Parathyroid adenoma (tissue), 2 donors: ENCODE results near the gene BEND7.

Experiments used
- H2AFZ ChIP-seq: fragments of 300-600 bp; sonication (generic); one replicate; pipeline ENCODE4 v1.7.0; 2017; ENCODE audit warnings: antibody characterized with exemption, mild to moderate bottlenecking
- H3K27ac ChIP-seq: fragments of 300-600 bp; sonication (generic); one replicate; pipeline ENCODE4 v1.7.0; 2017
- H3K27me3 ChIP-seq: fragments of 300-600 bp; sonication (generic); one replicate; pipeline ENCODE4 v1.7.0; 2017; ENCODE audit warnings: low read length; ENCODE audit not compliant: control insufficient read depth, insufficient read depth
- H3K36me3 ChIP-seq: fragments of 300-600 bp; sonication (generic); one replicate; pipeline ENCODE4 v1.7.0; 2017; ENCODE audit warnings: low read length; ENCODE audit not compliant: control insufficient read depth, insufficient read depth
- H3K4me1 ChIP-seq: fragments of 300-600 bp; sonication (generic); one replicate; pipeline ENCODE4 v1.7.0; 2017; ENCODE audit warnings: control low read depth
- H3K4me2 ChIP-seq: fragments of 300-600 bp; sonication (generic); one replicate; pipeline ENCODE4 v1.7.0; 2017; ENCODE audit warnings: low read length
- H3K4me3 ChIP-seq: fragments of 300-600 bp; sonication (generic); one replicate; pipeline ENCODE4 v1.7.0; 2017; ENCODE audit warnings: low read depth, low read length
- H3K79me2 ChIP-seq: fragments of 300-600 bp; sonication (generic); one replicate; pipeline ENCODE4 v1.7.0; 2017; ENCODE audit warnings: control low read depth
- H3K9ac ChIP-seq: fragments of 300-600 bp; sonication (generic); one replicate; pipeline ENCODE4 v1.7.0; 2017; ENCODE audit warnings: mild to moderate bottlenecking
- H3K9me3 ChIP-seq: fragments of 300-600 bp; sonication (generic); one replicate; pipeline ENCODE4 v1.7.0; 2017; ENCODE audit warnings: low read length; ENCODE audit not compliant: control insufficient read depth
- CTCF ChIP-seq: fragments of 300-600 bp; sonication (generic); IDR thresholded peaks from one replicate; pipeline ENCODE4 v1.7.0; 2017; ENCODE audit warnings: antibody characterized with exemption, mild to moderate bottlenecking
- donor health status: primary hyperparathyroidism.

The BEND7 gene

GRCh38 chr10:13399752-13400151, 129.1 kb downstream of the BEND7 start:
- Histone ChIP-seq H3K79me2 (no peaks in the 10 kb centered on the region), H3K4me1 (no peaks in the 10 kb centered on the region), H3K27me3 (no peaks in the 10 kb centered on the region), H2AFZ (no peak overlapping the region), H3K27ac (no peak overlapping the region), H3K9me3 (no peaks in the 10 kb centered on the region), H3K36me3 (no peaks in the 10 kb centered on the region), H3K4me3 (no peak overlapping the region), H3K9ac (no peak overlapping the region), H3K4me2 (no peak overlapping the region)
- no peak for TF ChIP-seq CTCF

- no peak overlapping the region for H2AFZ ChIP-seq
- no peak for TF ChIP-seq CTCF
- H3K4me2 ChIP-seq = no peak overlapping the region
- H3K79me2 ChIP-seq = no peaks in the 10 kb centered on the region
- H3K27me3 ChIP-seq = no peaks in the 10 kb centered on the region
- no peaks in the 10 kb centered on the region for H3K9me3 ChIP-seq
- H3K36me3 ChIP-seq = no peaks in the 10 kb centered on the region
- H3K4me3 ChIP-seq = no peak overlapping the region
- H3K9ac ChIP-seq = no peak overlapping the region
- H3K27ac ChIP-seq = no peak overlapping the region
- no peaks in the 10 kb centered on the region for H3K4me1 ChIP-seq
These were observed 129.6 kb downstream of the BEND7 start for GRCh38 chr10:13399236-13399635.

- Histone ChIP-seq H3K4me1 (no peaks in the 10 kb centered on the region), H3K27ac (no peak overlapping the region), H2AFZ (no peak overlapping the region), H3K4me3 (no peak overlapping the region), H3K4me2 (no peak overlapping the region), H3K27me3 (no peaks in the 10 kb centered on the region), H3K36me3 (no peaks in the 10 kb centered on the region), H3K9ac (no peak overlapping the region), H3K79me2 (no peaks in the 10 kb centered on the region), H3K9me3 (no peaks in the 10 kb centered on the region)
- no peak for TF ChIP-seq CTCF
These were observed 131.8 kb downstream of the BEND7 start for GRCh38 chr10:13397052-13397451.

GRCh38 chr10:13396369-13396768, 132.4 kb downstream of the BEND7 start:
- H3K9me3 ChIP-seq = no peaks in the 10 kb centered on the region
- no peak overlapping the region for H3K27ac ChIP-seq
- H3K9ac ChIP-seq = no peak overlapping the region
- TF ChIP-seq CTCF = no peak
- no peak overlapping the region for H2AFZ ChIP-seq
- H3K4me1 ChIP-seq = no peaks in the 10 kb centered on the region
- no peaks in the 10 kb centered on the region for H3K27me3 ChIP-seq
- H3K36me3 ChIP-seq = no peaks in the 10 kb centered on the region
- H3K79me2 ChIP-seq = no peaks in the 10 kb centered on the region
- no peak overlapping the region for H3K4me2 ChIP-seq
- H3K4me3 ChIP-seq = no peak overlapping the region

GRCh38 chr10:13395540-13395939, 133.3 kb downstream of the BEND7 start:
- H3K9me3 ChIP-seq = no peaks in the 10 kb centered on the region
- H3K36me3 ChIP-seq = no peaks in the 10 kb centered on the region
- no peak overlapping the region for H2AFZ ChIP-seq
- H3K27ac ChIP-seq = no peak overlapping the region
- no peaks in the 10 kb centered on the region for H3K27me3 ChIP-seq
- no peaks in the 10 kb centered on the region for H3K4me1 ChIP-seq
- H3K4me3 ChIP-seq = no peak overlapping the region
- H3K9ac ChIP-seq = no peak overlapping the region
- TF ChIP-seq CTCF = no peak
- no peak overlapping the region for H3K4me2 ChIP-seq
- no peaks in the 10 kb centered on the region for H3K79me2 ChIP-seq
